ENCODE data around the gene SOST. TPM values are rescaled to one million over a fixed set of nuclear protein-coding genes. Genes with fewer than 3 reads are reported as not detected.

Gene SOST
- total RNA-seq, 1 experiment from 2014 or later = not detected

DNA sequence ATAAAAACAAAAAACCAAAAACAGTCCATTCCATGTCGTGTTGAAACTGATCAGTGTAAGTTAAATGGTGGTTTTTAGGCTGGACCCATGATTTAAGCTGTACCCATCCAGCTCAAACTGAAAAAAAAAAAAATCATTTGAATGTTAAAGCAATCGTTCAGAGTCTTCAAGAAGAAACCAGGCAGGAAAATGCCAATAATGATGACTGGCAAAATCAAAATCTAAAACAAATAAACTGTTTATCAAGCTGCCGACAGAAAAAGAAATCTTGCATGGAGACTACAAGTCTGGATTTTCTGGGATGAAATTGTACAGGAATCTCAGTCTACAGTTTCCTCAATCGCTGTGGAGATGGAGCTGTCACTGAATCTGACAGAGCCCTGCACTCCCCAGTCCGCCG lies 40.7 kb downstream of the SOST start:
- Mint-ChIP-seq H3K36me3 (ENCODE audit: insufficient read depth, unreplicated experiment) (peaks cover 18% of the 10 kb centered on the region), H3K4me3 (ENCODE audit: low read depth, unreplicated experiment) (no peak overlapping the region), H3K9me3 (ENCODE audit: low read depth, unreplicated experiment) (peaks cover 3% of the 10 kb centered on the region), H3K4me1 (ENCODE audit: low read depth, unreplicated experiment) (peaks cover 22% of the 10 kb centered on the region), H3K27ac (ENCODE audit: unreplicated experiment) (no peak overlapping the region), H3K27me3 (ENCODE audit: unreplicated experiment) (peaks cover 75% of the 10 kb centered on the region)
- no TSS peak for BruUV-seq (replicated peaks)
- no peak for DNase-seq
- CTCF ChIA-PET = no interaction called here
- intact Hi-C loops (cut with micrococcal nuclease; ENCODE audit: unreplicated experiment) = no loop called here
- TF ChIP-seq, protein P1, sequence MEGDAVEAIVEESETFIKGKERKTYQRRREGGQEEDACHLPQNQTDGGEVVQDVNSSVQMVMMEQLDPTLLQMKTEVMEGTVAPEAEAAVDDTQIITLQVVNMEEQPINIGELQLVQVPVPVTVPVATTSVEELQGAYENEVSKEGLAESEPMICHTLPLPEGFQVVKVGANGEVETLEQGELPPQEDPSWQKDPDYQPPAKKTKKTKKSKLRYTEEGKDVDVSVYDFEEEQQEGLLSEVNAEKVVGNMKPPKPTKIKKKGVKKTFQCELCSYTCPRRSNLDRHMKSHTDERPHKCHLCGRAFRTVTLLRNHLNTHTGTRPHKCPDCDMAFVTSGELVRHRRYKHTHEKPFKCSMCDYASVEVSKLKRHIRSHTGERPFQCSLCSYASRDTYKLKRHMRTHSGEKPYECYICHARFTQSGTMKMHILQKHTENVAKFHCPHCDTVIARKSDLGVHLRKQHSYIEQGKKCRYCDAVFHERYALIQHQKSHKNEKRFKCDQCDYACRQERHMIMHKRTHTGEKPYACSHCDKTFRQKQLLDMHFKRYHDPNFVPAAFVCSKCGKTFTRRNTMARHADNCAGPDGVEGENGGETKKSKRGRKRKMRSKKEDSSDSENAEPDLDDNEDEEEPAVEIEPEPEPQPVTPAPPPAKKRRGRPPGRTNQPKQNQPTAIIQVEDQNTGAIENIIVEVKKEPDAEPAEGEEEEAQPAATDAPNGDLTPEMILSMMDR (IDR thresholded peaks at IDR 0.05; ENCODE audit: unreplicated experiment) = no peak

DNA sequence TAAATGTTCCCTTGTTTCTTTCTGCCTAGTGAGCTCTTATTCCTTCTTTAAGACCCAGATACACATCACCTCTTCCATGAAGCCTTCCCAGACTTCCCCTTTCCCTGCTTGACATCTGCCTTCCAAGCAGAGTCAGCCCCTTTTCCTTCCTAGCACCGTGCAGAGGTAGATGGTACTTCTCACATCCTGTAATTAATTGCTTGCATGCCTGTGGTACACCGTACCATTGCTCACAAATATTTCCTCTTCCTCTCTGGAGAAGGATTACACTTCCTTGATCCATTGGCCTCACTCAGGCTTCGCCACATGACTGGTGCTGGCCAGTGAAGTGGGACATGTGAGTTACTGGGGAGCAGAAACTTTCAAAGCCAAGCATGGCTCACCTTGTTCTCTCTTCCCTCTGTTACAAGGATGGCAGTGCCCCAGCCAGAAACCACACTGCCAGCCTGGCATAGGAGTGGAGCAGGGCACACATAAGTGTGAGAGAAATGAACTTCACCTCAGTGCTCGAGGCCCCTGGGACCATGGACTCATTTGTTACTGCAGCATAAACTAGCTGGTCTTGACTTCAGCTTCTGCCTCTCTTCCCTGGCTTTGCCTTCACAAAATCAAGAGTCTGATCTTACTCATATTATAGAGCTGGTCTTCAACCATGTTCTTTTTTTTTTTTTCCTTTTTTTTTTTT lies 44.0 kb downstream of the SOST start:
- TF ChIP-seq, protein P1 (IDR thresholded peaks at IDR 0.05; ENCODE audit: unreplicated experiment) = no peak
- peak overlapping the region; percentile 48 for H3K4me3 Mint-ChIP-seq (ENCODE audit: low read depth, unreplicated experiment)
- CTCF ChIA-PET = interaction anchor here (0.6 to 1.4 kb wide), 2 partner anchors 45 to 79 kb away, joined by 3 to 18 read pairs; no protein-coding TSS in a partner anchor
- H3K27me3 Mint-ChIP-seq (ENCODE audit: unreplicated experiment) = peaks cover 99% of the 10 kb centered on the region
- H3K9me3 Mint-ChIP-seq (ENCODE audit: low read depth, unreplicated experiment) = no peaks in the 10 kb centered on the region
- no TSS peak for BruUV-seq (replicated peaks)
- no peaks in the 10 kb centered on the region for H3K36me3 Mint-ChIP-seq (ENCODE audit: insufficient read depth, unreplicated experiment)
- peaks cover 14% of the 10 kb centered on the region for H3K4me1 Mint-ChIP-seq (ENCODE audit: low read depth, unreplicated experiment)
- DNase-seq = no peak
- intact Hi-C loops (cut with micrococcal nuclease; ENCODE audit: unreplicated experiment) = no loop called here
- no peak overlapping the region for H3K27ac Mint-ChIP-seq (ENCODE audit: unreplicated experiment)

DNA sequence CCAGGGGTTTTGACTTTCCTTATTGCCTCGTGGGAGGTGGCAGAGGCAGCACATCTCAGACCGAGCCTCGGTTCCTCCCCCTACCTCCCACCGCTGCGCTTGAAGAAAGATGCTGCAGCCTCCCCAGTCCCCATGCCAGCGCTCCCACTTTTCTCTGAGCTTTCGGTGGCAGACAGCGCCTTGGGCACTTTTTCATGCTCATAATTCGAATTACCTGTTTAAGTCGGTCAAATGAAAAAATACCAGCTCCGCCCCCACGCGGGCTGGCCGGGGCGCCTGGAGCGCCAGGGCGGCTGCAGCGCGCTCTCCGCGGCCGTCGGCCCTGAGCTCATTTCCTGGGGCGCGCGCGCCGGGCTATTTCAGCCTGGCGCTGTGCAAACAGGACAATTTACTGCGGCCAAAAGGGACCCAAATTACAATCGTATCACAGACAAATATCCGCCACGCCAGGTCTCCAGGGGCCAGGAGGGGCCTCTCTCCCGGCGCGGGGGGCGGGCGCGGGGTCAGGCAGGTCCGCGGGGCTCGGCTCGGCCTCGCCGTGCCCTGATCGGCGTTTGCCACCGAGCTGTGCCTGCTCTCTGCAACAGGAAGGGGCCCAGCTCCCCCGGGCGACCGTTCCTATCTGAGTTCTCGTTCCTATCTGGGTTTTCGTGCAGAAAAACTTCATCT lies 45.0 kb downstream of the SOST start:
- CTCF ChIA-PET = interaction anchor here (0.5 to 1.4 kb wide), 5 partner anchors 9 to 47 kb away, joined by 3 to 18 read pairs (median 3); no protein-coding TSS in a partner anchor
- Mint-ChIP-seq H3K27ac (ENCODE audit: unreplicated experiment) (no peak overlapping the region), H3K4me1 (ENCODE audit: low read depth, unreplicated experiment) (peaks cover 12% of the 10 kb centered on the region), H3K36me3 (ENCODE audit: insufficient read depth, unreplicated experiment) (no peaks in the 10 kb centered on the region), H3K4me3 (ENCODE audit: low read depth, unreplicated experiment) (peak overlapping the region; percentile 48), H3K27me3 (ENCODE audit: unreplicated experiment) (peaks cover 97% of the 10 kb centered on the region), H3K9me3 (ENCODE audit: low read depth, unreplicated experiment) (no peaks in the 10 kb centered on the region)
- DNase-seq = peak; percentile 44
- intact Hi-C loops (cut with micrococcal nuclease; ENCODE audit: unreplicated experiment) = no loop called here
- BruUV-seq (replicated peaks) = no TSS peak
- TF ChIP-seq, protein P1 (IDR thresholded peaks at IDR 0.05; ENCODE audit: unreplicated experiment) = no peak

DNA sequence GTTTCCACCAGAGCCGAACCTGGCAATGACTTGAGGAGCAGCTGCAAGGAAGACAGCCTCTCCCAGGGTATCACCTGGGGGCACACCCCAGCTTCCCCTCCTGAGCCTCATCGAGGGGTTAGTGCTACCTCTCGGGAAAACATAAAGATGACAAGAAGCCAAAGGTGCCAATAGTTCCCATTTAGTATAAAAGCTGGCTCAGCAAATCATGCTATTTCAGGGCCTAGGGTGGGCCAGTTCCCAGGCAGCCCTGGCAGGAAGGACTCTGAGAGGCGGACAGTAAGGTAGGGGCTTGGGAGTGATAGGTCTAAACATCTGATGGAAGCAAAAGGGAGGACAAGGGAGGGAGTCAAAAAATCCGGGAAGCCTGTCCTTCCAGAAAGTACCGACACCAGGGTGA lies 46.2 kb downstream of the SOST start:
- Mint-ChIP-seq H3K27me3 (ENCODE audit: unreplicated experiment) (peaks cover 91% of the 10 kb centered on the region), H3K4me3 (ENCODE audit: low read depth, unreplicated experiment) (no peak overlapping the region), H3K27ac (ENCODE audit: unreplicated experiment) (no peak overlapping the region), H3K9me3 (ENCODE audit: low read depth, unreplicated experiment) (no peaks in the 10 kb centered on the region), H3K36me3 (ENCODE audit: insufficient read depth, unreplicated experiment) (no peaks in the 10 kb centered on the region), H3K4me1 (ENCODE audit: low read depth, unreplicated experiment) (peaks cover 12% of the 10 kb centered on the region)
- TF ChIP-seq, protein P1 (IDR thresholded peaks at IDR 0.05; ENCODE audit: unreplicated experiment) = no peak
- no peak for DNase-seq
- CTCF ChIA-PET = no interaction called here
- intact Hi-C loops (cut with micrococcal nuclease; ENCODE audit: unreplicated experiment) = no loop called here
- BruUV-seq (replicated peaks) = no TSS peak
